NOMO-1 treated with dmso at 0.1 percent for 144 hours (cell line): ENCODE measurements around the gene DNAH14.
A peak's percentile ranks its signal among the peaks of the same experiment; 100 is the strongest.
"Not testable (repeated sequence)": the region's sequence is repeated elsewhere in the genome, so short reads cannot be mapped to it uniquely, and the experiment has no call there.

ENCODE experiments used
- DNase-seq: peaks from one replicate; lab custom pipeline; 2025; ENCODE audit not compliant: unreplicated experiment; lab: John Stamatoyannopoulos, UW

DNAH14 gene

GRCh38 chr1:224929335-224930237 lies at the start of gene DNAH14:
DNAH14 (plus strand) TSS chr1:224929675; CDS start chr1:224952703, 23,028 bp downstream.
- DNase-seq = peak; percentile 57

- DNase-seq = no peak
Observed at GRCh38 chr1:224880593-224881307, 48.7 kb upstream of the DNAH14 start.

GRCh38 chr1:224881308-224881692 lies 48.2 kb upstream of the DNAH14 start:
- not testable (repeated sequence) for DNase-seq

- no peak for DNase-seq
Observed at GRCh38 chr1:224881762-224882211, 47.7 kb upstream of the DNAH14 start.

- DNase-seq = no peak
Observed at GRCh38 chr1:224882264-224882663, 47.2 kb upstream of the DNAH14 start.

GRCh38 chr1:224883091-224883490 lies 46.4 kb upstream of the DNAH14 start:
- no peak for DNase-seq

- no peak for DNase-seq
Observed at GRCh38 chr1:224884361-224884801, 45.1 kb upstream of the DNAH14 start.

GRCh38 chr1:224885376-224885775 lies 44.1 kb upstream of the DNAH14 start:
- not testable (repeated sequence) for DNase-seq

- no peak for DNase-seq
Observed at GRCh38 chr1:224894915-224895314, 34.6 kb upstream of the DNAH14 start.

GRCh38 chr1:224896130-224896781 lies 33.2 kb upstream of the DNAH14 start:
- DNase-seq = no peak

GRCh38 chr1:224897529-224898327 lies 31.7 kb upstream of the DNAH14 start:
- DNase-seq = no peak

GRCh38 chr1:224898937-224899336 lies 30.5 kb upstream of the DNAH14 start:
- DNase-seq = no peak

GRCh38 chr1:224900062-224900630 lies 29.3 kb upstream of the DNAH14 start:
- no peak for DNase-seq

GRCh38 chr1:224901087-224901810 lies 28.2 kb upstream of the DNAH14 start:
- DNase-seq = no peak

GRCh38 chr1:224903955-224904354 lies 25.5 kb upstream of the DNAH14 start:
- no peak for DNase-seq

- no peak for DNase-seq
Observed at GRCh38 chr1:224906340-224906739, 23.1 kb upstream of the DNAH14 start.

GRCh38 chr1:224911217-224911616 lies 18.3 kb upstream of the DNAH14 start:
- no peak for DNase-seq

GRCh38 chr1:224914292-224914900 lies 15.1 kb upstream of the DNAH14 start:
- DNase-seq = no peak

- no peak for DNase-seq
Observed at GRCh38 chr1:224919508-224919907, 10.0 kb upstream of the DNAH14 start.
